ENCODE measurements around the gene LRMDA. TPM values are rescaled to one million over a fixed set of nuclear protein-coding genes. Genes with fewer than 3 reads are reported as not detected.

Gene LRMDA
- total RNA-seq, 1 experiment from 2014 or later = 4.8 TPM

GRCh38 chr10:76205361-76205760 lies 773.9 kb downstream of the LRMDA start (continued):
- TF ChIP-seq RAD21 (IDR thresholded peaks at IDR 0.05; ENCODE audit: low read depth) (no peak), SIN3A (IDR thresholded peaks at IDR 0.05; ENCODE audit: low read depth) (no peak), YY1 (IDR thresholded peaks at IDR 0.05; ENCODE audit: extremely low read depth, insufficient replicate concordance, low read depth, low read length) (no peak), EZH2phosphoT487 (IDR thresholded peaks at IDR 0.05; ENCODE audit: borderline replicate concordance) (no peak)
- TF ChIP-seq, protein P1, sequence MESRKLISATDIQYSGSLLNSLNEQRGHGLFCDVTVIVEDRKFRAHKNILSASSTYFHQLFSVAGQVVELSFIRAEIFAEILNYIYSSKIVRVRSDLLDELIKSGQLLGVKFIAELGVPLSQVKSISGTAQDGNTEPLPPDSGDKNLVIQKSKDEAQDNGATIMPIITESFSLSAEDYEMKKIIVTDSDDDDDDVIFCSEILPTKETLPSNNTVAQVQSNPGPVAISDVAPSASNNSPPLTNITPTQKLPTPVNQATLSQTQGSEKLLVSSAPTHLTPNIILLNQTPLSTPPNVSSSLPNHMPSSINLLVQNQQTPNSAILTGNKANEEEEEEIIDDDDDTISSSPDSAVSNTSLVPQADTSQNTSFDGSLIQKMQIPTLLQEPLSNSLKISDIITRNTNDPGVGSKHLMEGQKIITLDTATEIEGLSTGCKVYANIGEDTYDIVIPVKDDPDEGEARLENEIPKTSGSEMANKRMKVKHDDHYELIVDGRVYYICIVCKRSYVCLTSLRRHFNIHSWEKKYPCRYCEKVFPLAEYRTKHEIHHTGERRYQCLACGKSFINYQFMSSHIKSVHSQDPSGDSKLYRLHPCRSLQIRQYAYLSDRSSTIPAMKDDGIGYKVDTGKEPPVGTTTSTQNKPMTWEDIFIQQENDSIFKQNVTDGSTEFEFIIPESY (IDR thresholded peaks at IDR 0.05; ENCODE audit: extremely low read depth, insufficient replicate concordance, low read length) = no peak

GRCh38 chr10:76206797-76207352 lies 775.5 kb downstream of the LRMDA start:
- H3K9me3 ChIP-seq (ENCODE audit: control insufficient read depth in 1 of 2, insufficient read depth in 1 of 2, low read depth in 1 of 2, low read length in 2 of 2) = no peaks in the 10 kb centered on the region
- no peak for ATAC-seq
- H3K9me2 ChIP-seq (ENCODE audit: insufficient read depth) = no peaks in the 10 kb centered on the region
- TF ChIP-seq ELF1 (IDR thresholded peaks at IDR 0.05; ENCODE audit: borderline replicate concordance, low read depth) (no peak), SP1 (IDR thresholded peaks at IDR 0.05; ENCODE audit: low read depth) (no peak), FOSL1 (IDR thresholded peaks at IDR 0.05; ENCODE audit: low read depth) (no peak)
- H3K36me3 ChIP-seq (ENCODE audit: control insufficient read depth in 1 of 2, insufficient read depth in 2 of 2, low read length in 2 of 2) = no peaks in the 10 kb centered on the region
- DNase-seq (ENCODE audit: low read depth, low spot score) = no peak
- no TSS peak for BruUV-seq (replicated peaks)
- H2AFZ ChIP-seq (ENCODE audit: low read depth, low read length, poor library complexity, severe bottlenecking) = no peak overlapping the region
- 0 out of 2 replicates have a peak overlapping the region, but pooled peaks have one; percentile 27 for H3K4me2 ChIP-seq (ENCODE audit: low read length)
- H3K79me2 ChIP-seq (ENCODE audit: insufficient read depth, low read length) = no peaks in the 10 kb centered on the region
- H4K20me1 ChIP-seq (ENCODE audit: insufficient read depth) = no peaks in the 10 kb centered on the region
- no peak overlapping the region for H3K27ac ChIP-seq (ENCODE audit: low read depth, low read length)
- H3K27me3 ChIP-seq (ENCODE audit: insufficient read depth, low read length) = peaks cover 7% of the 10 kb centered on the region; the same call in 1 of the 2 replicates
- ChIA-PET POLR2A (no interaction called here), RAD21 (ENCODE audit: low non-redundant PET in 1 of 2, low total read pairs in 2 of 2, uncharacterized antibody in 2 of 2, unreplicated experiment in 2 of 2) (no interaction called here), CTCF (no interaction called here)
- no peak overlapping the region for H3K9ac ChIP-seq (ENCODE audit: low read length)
- H3K4me3 ChIP-seq (replicated peaks in 1 of 2; ENCODE audit: low read depth in 1 of 2, low read length in 2 of 2) = no peak overlapping the region
- intact Hi-C loops (cut with micrococcal nuclease) = no loop called here
- peaks cover 0 to 10% of the 10 kb centered on the region in 2 experiments; a peak in 2 of 4 replicates for H3K4me1 ChIP-seq (ENCODE audit: control insufficient read depth in 1 of 2, insufficient read depth in 2 of 2, low read length in 2 of 2)

All from HCT116 (cell line).